Vagina (tissue), 2 donors: ENCODE measurements around the gene THAP4.

Source experiments
- POLR2A ChIP-seq, 2 donors: fragments of 450-650 bp; IDR thresholded peaks; one replicate each; pipeline ENCODE4 v1.6.1; 2017; ENCODE audit warnings: antibody characterized with exemption in 2 of 2, mild to moderate bottlenecking in 2 of 2, moderate library complexity in 2 of 2
- TF ChIP-seq, protein P1 (sequence below), 3 experiments: fragments of 450-650 bp in 2 of 3; fragments of 200-600 bp in 1 of 3; sonication (generic) in 1 of 3; IDR thresholded peaks; one replicate each; pipeline ENCODE4 v1.5.1; 2017 to 2019; ENCODE audit warnings: antibody characterized with exemption in 3 of 3, mild to moderate bottlenecking in 2 of 3, moderate library complexity in 2 of 3

DNA sequence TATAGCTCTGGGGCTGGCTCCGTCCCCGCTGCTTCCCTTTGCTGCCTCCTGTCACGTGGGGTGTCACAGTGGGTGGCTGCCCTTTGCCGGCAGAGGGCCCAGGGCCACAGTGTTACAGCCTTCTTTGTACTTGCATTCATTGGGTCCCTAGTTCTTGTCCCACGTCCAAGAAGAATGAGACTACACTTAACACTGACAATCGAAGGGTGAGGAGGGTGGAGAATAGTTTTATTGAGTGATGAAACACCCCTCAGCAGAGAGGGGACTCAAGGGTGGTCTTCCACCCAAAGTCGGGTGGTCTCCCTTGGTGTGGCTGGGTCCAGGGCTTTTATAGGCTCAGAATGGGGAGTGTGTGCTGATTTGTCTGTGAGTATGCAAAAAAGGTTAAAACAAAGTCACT is 2.4 kb upstream of the THAP4 start:
- TF ChIP-seq, protein P1, sequence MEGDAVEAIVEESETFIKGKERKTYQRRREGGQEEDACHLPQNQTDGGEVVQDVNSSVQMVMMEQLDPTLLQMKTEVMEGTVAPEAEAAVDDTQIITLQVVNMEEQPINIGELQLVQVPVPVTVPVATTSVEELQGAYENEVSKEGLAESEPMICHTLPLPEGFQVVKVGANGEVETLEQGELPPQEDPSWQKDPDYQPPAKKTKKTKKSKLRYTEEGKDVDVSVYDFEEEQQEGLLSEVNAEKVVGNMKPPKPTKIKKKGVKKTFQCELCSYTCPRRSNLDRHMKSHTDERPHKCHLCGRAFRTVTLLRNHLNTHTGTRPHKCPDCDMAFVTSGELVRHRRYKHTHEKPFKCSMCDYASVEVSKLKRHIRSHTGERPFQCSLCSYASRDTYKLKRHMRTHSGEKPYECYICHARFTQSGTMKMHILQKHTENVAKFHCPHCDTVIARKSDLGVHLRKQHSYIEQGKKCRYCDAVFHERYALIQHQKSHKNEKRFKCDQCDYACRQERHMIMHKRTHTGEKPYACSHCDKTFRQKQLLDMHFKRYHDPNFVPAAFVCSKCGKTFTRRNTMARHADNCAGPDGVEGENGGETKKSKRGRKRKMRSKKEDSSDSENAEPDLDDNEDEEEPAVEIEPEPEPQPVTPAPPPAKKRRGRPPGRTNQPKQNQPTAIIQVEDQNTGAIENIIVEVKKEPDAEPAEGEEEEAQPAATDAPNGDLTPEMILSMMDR (IDR thresholded peaks at IDR 0.05), result no peak
- no peak for TF ChIP-seq POLR2A (IDR thresholded peaks at IDR 0.05)
